ENCODE measurements around the gene GGCX.
"Not testable (repeated sequence)": the region's sequence is repeated elsewhere in the genome, so short reads cannot be mapped to it uniquely, and the experiment has no call there.

Gene GGCX

GRCh38 chr2:85560812-85561279 is 447 bp downstream of the GGCX start:
- no peak for DNase-seq

GRCh38 chr2:85560403-85560726 is 928 bp downstream of the GGCX start:
- not testable (repeated sequence) for DNase-seq

DNA sequence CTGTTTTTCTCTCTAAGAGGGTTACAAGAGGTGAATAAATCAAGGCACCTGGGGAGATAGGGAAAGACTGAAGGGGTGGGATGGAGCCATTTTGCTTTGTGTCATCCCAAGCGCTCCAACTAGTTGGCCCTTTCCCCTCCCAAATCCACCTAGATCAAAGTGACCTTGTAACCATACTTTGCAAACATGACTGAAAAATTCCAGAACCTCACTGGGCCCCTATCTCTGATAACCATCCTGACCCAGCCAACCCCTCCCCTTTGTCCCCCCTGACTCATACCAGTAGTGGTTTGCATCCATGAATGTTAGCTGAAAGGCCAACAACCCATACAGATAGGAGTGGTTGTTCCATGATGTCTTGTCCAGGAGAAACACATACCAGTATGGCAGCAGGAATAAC is 3.1 kb downstream of the GGCX start:
- DNase-seq, result no peak

DNA sequence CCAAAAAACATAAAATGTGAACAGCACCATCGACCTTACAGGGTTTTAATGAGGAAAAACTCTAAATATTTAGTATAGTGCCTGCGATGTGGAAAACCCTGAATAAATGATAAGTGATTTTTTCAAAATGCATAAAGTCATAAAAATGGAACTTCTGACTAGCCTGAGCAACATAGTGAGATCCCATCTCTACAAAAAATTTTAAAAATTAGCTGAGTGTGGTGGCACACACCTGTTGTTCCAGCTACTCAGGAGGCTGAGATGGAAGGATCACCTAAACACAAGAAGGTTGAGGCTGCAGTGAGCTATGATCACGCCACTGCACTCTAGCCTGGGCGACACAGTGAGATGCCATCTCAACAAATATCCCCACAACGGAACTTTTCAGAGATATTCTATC is 4.2 kb downstream of the GGCX start:
- DNase-seq, result no peak

DNA sequence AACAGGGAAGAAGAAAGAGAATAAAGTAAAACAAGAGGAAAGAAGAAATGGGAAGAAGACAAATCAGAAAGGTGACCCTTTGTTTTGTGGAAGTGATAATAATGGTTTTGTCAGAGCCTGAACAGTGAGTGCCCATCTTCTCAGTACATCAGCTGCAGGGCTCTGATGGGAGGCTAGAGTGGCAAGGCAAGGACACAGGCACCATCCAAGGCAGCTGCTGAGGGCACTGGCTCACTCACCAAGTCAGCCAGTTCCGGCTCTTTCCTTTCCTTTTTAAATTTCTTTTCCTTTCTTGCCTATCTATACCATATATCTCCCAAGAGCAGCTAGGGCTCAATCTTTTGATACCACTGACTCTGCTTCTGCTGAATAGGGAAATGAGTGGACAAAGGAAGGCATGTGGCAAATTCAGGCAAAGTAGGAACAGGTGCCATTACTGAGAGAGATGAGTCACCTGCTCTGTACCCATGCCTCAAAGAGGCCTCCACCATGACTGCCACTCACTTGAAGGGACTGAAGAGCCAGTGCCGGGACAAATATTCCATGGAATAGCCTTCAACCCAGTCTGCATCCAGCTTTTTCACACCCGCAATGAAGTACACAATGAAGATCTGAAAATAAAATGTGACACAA is 6.2 kb downstream of the GGCX start:
- no peak for DNase-seq

DNA sequence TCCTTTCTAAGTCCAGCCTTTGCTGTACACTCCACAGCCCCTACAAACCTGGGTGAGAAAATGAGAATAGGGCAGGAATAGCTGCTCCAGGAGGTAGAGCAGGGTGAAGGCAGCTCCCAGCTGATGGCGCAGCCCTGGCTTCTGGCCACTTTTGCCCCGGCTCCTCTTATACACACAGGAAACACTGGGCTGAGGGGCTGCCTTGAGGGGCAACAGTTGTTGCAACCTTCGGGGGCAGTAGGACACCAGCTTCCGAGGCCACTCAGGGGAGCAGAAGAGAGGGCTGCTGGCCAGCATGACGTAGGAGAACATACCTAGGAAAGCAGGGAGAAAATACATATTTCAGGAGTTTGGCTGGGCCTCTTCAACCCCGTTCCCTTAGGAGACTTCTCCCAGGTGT is 8.1 kb downstream of the GGCX start:
- DNase-seq, result no peak

DNA sequence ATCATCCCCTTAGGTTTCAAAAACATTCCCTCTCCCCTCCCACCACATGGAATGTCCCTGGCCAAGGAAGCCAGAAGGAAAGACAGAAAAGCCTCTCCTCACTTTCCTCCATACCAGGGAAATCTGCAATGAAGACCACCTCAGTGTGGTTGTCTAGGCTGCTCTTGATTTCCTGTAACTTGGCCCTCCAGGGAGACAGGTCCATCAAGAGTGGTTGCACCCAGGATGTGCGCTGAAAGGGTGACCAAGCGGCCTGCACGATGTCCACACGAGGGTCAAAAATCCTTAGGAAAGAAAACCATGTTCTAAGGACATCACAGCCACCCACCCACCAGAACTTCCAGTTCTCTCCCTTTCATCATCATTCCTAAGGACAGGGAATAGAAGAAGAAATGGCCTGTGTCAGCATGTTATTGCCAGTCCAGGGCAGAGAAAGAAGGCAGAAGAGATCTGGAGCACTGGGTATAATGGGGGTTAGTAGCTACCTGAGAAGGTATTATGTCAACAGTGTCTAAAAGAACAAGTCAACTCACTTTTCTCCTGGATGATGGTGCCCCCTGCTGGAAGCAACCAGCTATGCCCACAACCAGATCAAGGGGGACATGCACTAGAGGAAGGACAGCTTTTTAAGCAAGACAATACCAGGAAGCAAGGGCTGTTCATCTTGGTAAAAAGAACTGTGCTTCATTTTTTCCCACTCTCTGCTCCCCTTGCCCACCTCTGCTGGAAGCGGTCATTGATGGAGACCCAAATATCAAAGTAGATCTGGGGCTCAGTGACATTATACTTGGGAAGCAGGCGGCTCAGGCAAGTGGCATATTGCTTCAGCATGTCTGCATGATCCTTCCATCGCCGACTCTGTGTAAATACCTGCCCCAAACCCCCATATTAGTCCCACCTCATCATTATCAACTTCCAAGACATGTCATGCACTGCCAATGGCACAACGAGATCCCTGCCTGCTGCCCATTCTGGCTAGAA is 9.3 kb downstream of the GGCX start:
- peak; percentile 62 for DNase-seq

- DNase-seq, result no peak
Measured at GRCh38 chr2:85550486-85550885, 10.8 kb downstream of the GGCX start.

- DNase-seq, result no peak
Measured at GRCh38 chr2:85549826-85550225, 11.5 kb downstream of the GGCX start.

- no peak for DNase-seq
Measured at GRCh38 chr2:85549095-85549494, 12.2 kb downstream of the GGCX start.

DNA sequence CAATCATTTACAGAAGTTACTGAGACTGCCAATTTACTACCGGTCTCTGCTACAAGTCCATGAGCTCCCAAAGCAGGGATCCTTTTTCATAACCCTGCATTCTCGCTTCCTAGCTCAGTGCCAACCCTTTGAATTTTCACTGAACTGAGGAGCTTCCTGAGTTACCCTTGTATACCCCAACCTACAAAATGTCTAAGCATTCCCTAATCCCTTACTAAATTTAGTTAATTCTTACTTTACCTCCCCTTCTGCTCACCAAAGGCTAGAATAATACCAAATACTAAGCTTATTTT is 12.7 kb downstream of the GGCX start:
- DNase-seq, result no peak

DNA sequence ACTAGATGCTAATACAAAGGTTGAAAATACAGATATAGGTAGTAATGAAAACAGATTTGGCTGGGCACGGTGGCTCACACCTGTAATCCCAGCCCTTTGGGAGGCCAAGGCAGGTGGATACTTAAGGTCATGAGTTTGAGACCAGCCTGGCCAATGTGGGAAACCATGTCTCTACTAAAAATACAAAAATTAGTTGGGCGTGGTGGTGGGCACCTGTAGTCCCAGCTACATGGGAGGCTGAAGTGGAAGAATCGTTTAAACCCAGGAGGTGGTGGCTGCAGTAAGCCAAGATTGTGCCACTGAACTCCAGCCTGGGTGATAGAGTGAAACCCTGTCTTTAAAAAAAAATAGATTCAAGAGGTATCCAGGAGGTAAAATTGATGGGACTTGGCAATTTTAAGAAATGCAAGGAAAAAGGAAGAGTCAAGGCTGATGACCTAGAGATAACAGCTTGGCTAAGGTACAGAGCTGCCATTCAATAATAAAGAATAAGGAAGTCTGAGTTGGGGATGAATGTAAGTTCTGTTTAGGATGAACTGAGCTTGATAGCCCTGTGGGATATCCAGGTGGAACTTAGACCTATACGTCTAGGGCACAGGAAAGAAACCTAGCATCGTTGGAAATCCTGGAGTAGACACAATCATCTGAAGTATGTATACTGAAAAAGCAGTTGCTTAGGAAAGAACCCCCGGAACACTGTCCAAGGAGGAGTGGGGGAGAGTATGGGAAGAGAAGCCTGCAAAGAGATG is 13.3 kb downstream of the GGCX start:
- DNase-seq, result no peak

GRCh38 chr2:85547089-85547858 is 14.0 kb downstream of the GGCX start:
- DNase-seq, result no peak

GRCh38 chr2:85545780-85546240 is 15.5 kb downstream of the GGCX start:
- no peak for DNase-seq

GRCh38 chr2:85544915-85545779 is 16.1 kb downstream of the GGCX start:
- not testable (repeated sequence) for DNase-seq

DNA sequence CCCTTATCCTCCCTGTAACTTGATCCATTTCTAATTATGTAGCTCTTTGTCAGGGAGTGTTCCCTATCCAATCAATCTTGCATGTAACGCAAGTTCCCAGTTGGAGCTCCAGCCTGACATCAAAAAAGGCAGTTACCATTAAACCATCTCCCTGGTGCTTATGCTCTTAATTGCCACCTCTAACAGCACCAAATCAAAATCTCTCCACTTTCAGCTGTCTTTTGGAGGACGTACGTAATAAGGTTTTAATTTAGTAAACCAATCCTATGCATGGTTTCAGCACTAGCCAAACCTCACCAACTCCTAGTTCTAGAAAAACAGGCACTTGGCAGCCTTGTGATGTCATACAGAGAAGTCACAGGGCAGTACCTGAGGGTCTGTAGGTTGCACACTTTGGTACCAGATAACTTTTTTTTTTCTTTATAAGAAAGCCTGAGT is 17.0 kb downstream of the GGCX start:
- DNase-seq, result not testable (repeated sequence)

GRCh38 chr2:85542777-85543176 is 18.5 kb downstream of the GGCX start:
- DNase-seq, result no peak

DNA sequence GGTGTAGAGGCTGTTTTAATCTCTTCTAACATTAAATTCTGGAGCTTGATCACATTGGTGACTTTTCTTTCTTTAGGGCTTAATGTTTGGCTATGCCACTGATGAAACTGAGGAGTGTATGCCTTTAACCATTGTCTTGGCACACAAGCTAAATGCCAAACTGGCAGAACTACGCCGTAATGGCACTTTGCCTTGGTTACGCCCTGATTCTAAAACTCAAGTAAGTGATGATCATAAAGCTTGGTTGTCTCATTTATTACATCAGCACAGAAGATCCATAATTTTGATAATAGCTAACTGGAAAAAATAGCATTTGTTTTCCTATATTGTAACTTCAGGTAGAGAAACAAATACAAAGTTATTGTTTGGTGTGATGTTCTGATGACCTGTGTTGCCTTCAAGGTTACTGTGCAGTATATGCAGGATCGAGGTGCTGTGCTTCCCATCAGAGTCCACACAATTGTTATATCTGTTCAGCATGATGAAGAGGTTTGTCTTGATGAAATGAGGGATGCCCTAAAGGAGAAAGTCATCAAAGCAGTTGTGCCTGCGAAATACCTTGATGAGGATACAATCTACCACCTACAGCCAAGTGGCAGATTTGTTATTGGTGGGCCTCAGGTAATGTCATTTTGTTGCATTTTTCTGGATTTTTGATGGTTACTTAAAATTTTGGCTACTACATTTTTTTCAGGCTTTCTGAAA is 19.4 kb downstream of the GGCX start:
- DNase-seq, result no peak

- DNase-seq, result no peak
Measured at GRCh38 chr2:85541262-85541661, 20.0 kb downstream of the GGCX start.

DNA sequence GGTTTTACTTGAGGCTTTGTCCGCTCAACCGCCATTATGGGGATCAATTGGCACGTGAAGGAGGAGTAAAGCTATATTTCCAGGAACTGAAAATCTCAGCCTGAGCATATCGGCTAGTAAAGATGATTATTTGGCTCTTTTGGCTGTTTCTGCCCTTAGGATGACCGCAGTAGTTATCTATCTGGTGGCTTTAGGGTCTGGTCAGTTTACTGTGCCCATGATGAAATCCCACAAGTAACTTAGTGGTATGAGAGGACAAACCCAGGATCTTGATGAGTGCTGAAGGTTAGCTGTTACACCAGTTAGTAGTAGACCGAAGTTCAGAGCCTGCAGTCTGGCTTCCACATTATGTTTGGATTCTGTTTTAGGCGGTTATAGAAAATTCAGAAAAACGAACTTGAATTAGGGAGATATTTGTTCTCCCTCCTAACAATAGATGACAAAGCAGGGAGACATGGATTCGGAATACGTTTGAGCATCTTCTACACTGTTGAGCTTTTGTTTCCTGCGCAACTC is 21.1 kb downstream of the GGCX start:
- DNase-seq, result no peak
